Neuronal stem cell (in vitro differentiated cells): ENCODE data around the gene CLDN16.

Experiments
- DNase-seq: peaks from one replicate; pipeline ENCODE4 v3.0.0-alpha.2; 2013; ENCODE audit warnings: low spot score
- H2AFZ ChIP-seq: one replicate; pipeline ENCODE4 v1.6.1; 2013; ENCODE audit warnings: mild to moderate bottlenecking, low read length, inconsistent platforms
- H2AK5ac ChIP-seq: 2 replicates; pipeline ENCODE4 v1.6.1; 2013; ENCODE audit warnings: low read depth, mild to moderate bottlenecking, inconsistent platforms, low read length, moderate library complexity, mixed read lengths
- H2BK120ac ChIP-seq: 2 replicates; pipeline ENCODE4 v1.6.1; 2013; ENCODE audit warnings: low read depth, mild to moderate bottlenecking, inconsistent platforms, low read length, moderate library complexity, mixed read lengths
- H2BK12ac ChIP-seq: one replicate; pipeline ENCODE4 v1.6.1; 2013; ENCODE audit warnings: low read length, inconsistent platforms
- H2BK15ac ChIP-seq: 2 replicates; pipeline ENCODE4 v1.6.1; 2013; ENCODE audit warnings: mild to moderate bottlenecking, low read length, inconsistent platforms, mixed read lengths
- H2BK5ac ChIP-seq: one replicate; pipeline ENCODE4 v1.6.1; 2013; ENCODE audit warnings: inconsistent platforms, mild to moderate bottlenecking, low read length, moderate library complexity
- H3K14ac ChIP-seq: one replicate; pipeline ENCODE4 v1.6.1; 2013; ENCODE audit warnings: low read length, inconsistent platforms
- H3K18ac ChIP-seq: 2 replicates; pipeline ENCODE4 v1.6.1; 2013; ENCODE audit warnings: low read length, inconsistent platforms
- H3K23ac ChIP-seq: 2 replicates; pipeline ENCODE4 v1.6.1; 2013; ENCODE audit warnings: low read depth, mild to moderate bottlenecking, mixed read lengths, low read length, inconsistent platforms; ENCODE audit not compliant: poor library complexity
- H3K27ac ChIP-seq: replicated peaks from 3 replicates; pipeline ENCODE4 v1.5.1; 2013; ENCODE audit warnings: low read length, inconsistent platforms
- H3K27me3 ChIP-seq, 3 experiments: 2 replicates each; pipeline ENCODE4 v1.6.1; 2013; ENCODE audit warnings: low read length in 3 of 3, mild to moderate bottlenecking in 2 of 3, inconsistent platforms in 1 of 3, low read depth in 1 of 3, mixed read lengths in 1 of 3, moderate library complexity in 1 of 3; ENCODE audit not compliant: control insufficient read depth in 3 of 3, insufficient read depth in 3 of 3
- H3K36me3 ChIP-seq, 2 donors: replicated peaks in 1 of 2; 2 replicates each; pipeline ENCODE4 v1.6.1; 2013; ENCODE audit warnings: low read length in 2 of 2; ENCODE audit not compliant: control insufficient read depth in 2 of 2, insufficient read depth in 2 of 2
- H3K4ac ChIP-seq: 2 replicates; pipeline ENCODE4 v1.6.1; 2013; ENCODE audit warnings: inconsistent platforms, mild to moderate bottlenecking, low read length, moderate library complexity
- H3K4me1 ChIP-seq, 2 donors: 1 replicate in 1 of 2; 2 replicates in 1 of 2; pipeline ENCODE4 v1.6.1; 2013; ENCODE audit warnings: low read length in 2 of 2, low read depth in 1 of 2; ENCODE audit not compliant: control insufficient read depth in 2 of 2, insufficient read depth in 1 of 2
- H3K4me2 ChIP-seq: one replicate; pipeline ENCODE4 v1.6.1; 2013; ENCODE audit warnings: mild to moderate bottlenecking, low read length, inconsistent platforms; ENCODE audit not compliant: insufficient read depth, poor library complexity, severe bottlenecking
- H3K4me3 ChIP-seq, 2 donors: 2 replicates each; pipeline ENCODE4 v1.5.1; 2013; ENCODE audit warnings: low read length in 2 of 2, mild to moderate bottlenecking in 2 of 2, inconsistent platforms in 1 of 2, moderate library complexity in 1 of 2
- H3K79me1 ChIP-seq: one replicate; pipeline ENCODE4 v1.6.1; 2013; ENCODE audit warnings: low read depth, mild to moderate bottlenecking, inconsistent platforms, low read length, moderate library complexity
- H3K9ac ChIP-seq: one replicate; pipeline ENCODE4 v1.6.1; 2013; ENCODE audit warnings: mild to moderate bottlenecking, low read depth, low read length, inconsistent platforms; ENCODE audit not compliant: poor library complexity
- H3K9me3 ChIP-seq, 2 donors: replicated peaks in 1 of 2; 2 replicates each; pipeline versions ENCODE3 to v1.6.1; 2013; ENCODE audit warnings: low read length in 2 of 2, mild to moderate bottlenecking in 2 of 2, inconsistent platforms in 1 of 2, low read depth in 1 of 2, mixed read lengths in 1 of 2, moderate library complexity in 1 of 2; ENCODE audit not compliant: control insufficient read depth in 2 of 2, insufficient read depth in 1 of 2
- H4K8ac ChIP-seq: one replicate; pipeline ENCODE4 v1.6.1; 2013; ENCODE audit warnings: low read depth, mild to moderate bottlenecking, inconsistent platforms, low read length, moderate library complexity
- H4K91ac ChIP-seq: one replicate; pipeline ENCODE4 v1.6.1; 2013; ENCODE audit warnings: low read length, low read depth, mild to moderate bottlenecking, inconsistent platforms; ENCODE audit not compliant: poor library complexity
- WGBS, 2 donors: extraction: QIAGEN DNeasy Blood & Tissue Kit; methylation state at CpG; one replicate each; pipeline ENCODE4 v1.1.7; 2013; ENCODE audit warnings: missing lambda C conversion rate in 2 of 2, mixed read lengths in 1 of 2; ENCODE audit not compliant: insufficient read length in 2 of 2, insufficient replicate concordance in 1 of 2; ENCODE audit errors: extremely low coverage in 2 of 2; 5-methylcytosine and 5-hydroxymethylcytosine counted together

CLDN16 gene

GRCh38 chr3:190375671-190376070 lies 12.3 kb upstream of the CLDN16 start:
- no peak overlapping the region for H4K8ac ChIP-seq

GRCh38 chr3:190378240-190378891 lies 9.6 kb upstream of the CLDN16 start:
- Histone ChIP-seq H3K36me3 (no peaks in the 10 kb centered on the region), H3K23ac (no peak overlapping the region), H3K4me2 (no peak overlapping the region), H3K9me3 (no peaks in the 10 kb centered on the region), H3K14ac (no peak overlapping the region), H3K4me3 (no peak overlapping the region), H2AFZ (no peak overlapping the region), H4K8ac (no peak overlapping the region), H3K4ac (no peak overlapping the region), H3K9ac (no peak overlapping the region), H3K18ac (no peak overlapping the region), H4K91ac (no peak overlapping the region), H2BK5ac (no peak overlapping the region), H3K79me1 (no peaks in the 10 kb centered on the region), H2BK12ac (no peak overlapping the region), H2BK120ac (no peak overlapping the region), H2AK5ac (no peak overlapping the region), H2BK15ac (no peak overlapping the region), H3K27ac (no peak overlapping the region), H3K27me3 (no peaks in the 10 kb centered on the region), H3K4me1 (no peaks in the 10 kb centered on the region)
- DNase-seq: no peak
- WGBS, 2 donors: no CpG with 5 or more reads among the region's 6 CpGs

More at GRCh38 chr3:190375671-190376070, 12.3 kb upstream of the CLDN16 start:
- H3K18ac ChIP-seq: no peak overlapping the region
- H3K9ac ChIP-seq: no peak overlapping the region
- no peak overlapping the region for H2BK15ac ChIP-seq
- no peak overlapping the region for H2AFZ ChIP-seq
- H3K4me1 ChIP-seq: no peaks in the 10 kb centered on the region
- no CpG with 5 or more reads among the region's 3 CpGs for WGBS, 2 donors
- no peaks in the 10 kb centered on the region for H3K27me3 ChIP-seq
- H3K9me3 ChIP-seq: no peaks in the 10 kb centered on the region
- H2BK120ac ChIP-seq: no peak overlapping the region
- no peak overlapping the region for H2BK12ac ChIP-seq
- no peak overlapping the region for H2BK5ac ChIP-seq
- no peak overlapping the region for H3K14ac ChIP-seq
- H3K4me2 ChIP-seq: no peak overlapping the region
- no peaks in the 10 kb centered on the region for H3K79me1 ChIP-seq
- no peak overlapping the region for H3K27ac ChIP-seq
- no peak overlapping the region for H3K4ac ChIP-seq
- no peak overlapping the region for H4K91ac ChIP-seq
- H3K23ac ChIP-seq: no peak overlapping the region
- H2AK5ac ChIP-seq: no peak overlapping the region
- H3K36me3 ChIP-seq: no peaks in the 10 kb centered on the region
- H3K4me3 ChIP-seq: no peak overlapping the region
- DNase-seq: no peak

- no peak overlapping the region for H2BK5ac ChIP-seq
- H3K23ac ChIP-seq: no peak overlapping the region
- no peak overlapping the region for H2AFZ ChIP-seq
- H3K18ac ChIP-seq: no peak overlapping the region
- no peak overlapping the region for H3K4ac ChIP-seq
- no peaks in the 10 kb centered on the region for H3K36me3 ChIP-seq
- H3K79me1 ChIP-seq: no peaks in the 10 kb centered on the region
- no peak overlapping the region for H3K27ac ChIP-seq
- no peaks in the 10 kb centered on the region for H3K4me1 ChIP-seq
- H4K8ac ChIP-seq: no peak overlapping the region
- no peak overlapping the region for H4K91ac ChIP-seq
- no peaks in the 10 kb centered on the region for H3K27me3 ChIP-seq
- H2BK120ac ChIP-seq: no peak overlapping the region
- no peak overlapping the region for H2BK15ac ChIP-seq
- no peak overlapping the region for H3K4me3 ChIP-seq
- no peaks in the 10 kb centered on the region for H3K9me3 ChIP-seq
- H2BK12ac ChIP-seq: no peak overlapping the region
- no peak overlapping the region for H3K9ac ChIP-seq
- no peak overlapping the region for H2AK5ac ChIP-seq
- DNase-seq: no peak
- no peak overlapping the region for H3K14ac ChIP-seq
- H3K4me2 ChIP-seq: no peak overlapping the region
Measured at GRCh38 chr3:190380184-190380583, 7.8 kb upstream of the CLDN16 start.

GRCh38 chr3:190381441-190381840 lies 6.5 kb upstream of the CLDN16 start:
- Histone ChIP-seq H3K4me2 (no peak overlapping the region), H2BK5ac (no peak overlapping the region), H2AFZ (no peak overlapping the region), H3K27ac (no peak overlapping the region), H3K79me1 (no peaks in the 10 kb centered on the region), H2BK120ac (no peak overlapping the region), H3K23ac (no peak overlapping the region), H3K9ac (no peak overlapping the region), H2BK15ac (no peak overlapping the region), H3K27me3 (no peaks in the 10 kb centered on the region), H3K18ac (no peak overlapping the region), H2BK12ac (no peak overlapping the region), H4K91ac (no peak overlapping the region), H3K36me3 (no peaks in the 10 kb centered on the region), H3K4ac (no peak overlapping the region), H3K9me3 (no peaks in the 10 kb centered on the region), H3K4me1 (no peaks in the 10 kb centered on the region), H2AK5ac (no peak overlapping the region), H3K4me3 (no peak overlapping the region), H3K14ac (no peak overlapping the region), H4K8ac (no peak overlapping the region)
- DNase-seq: no peak
